GM18511 (cell line): ENCODE measurements around the gene ADAM15.

ENCODE experiments used
- ATAC-seq: cut with Tn5 transposase; IDR thresholded peaks from one replicate; pipeline ENCODE4 v1.9.1; 2021; ENCODE audit warnings: mild to moderate bottlenecking, moderate library complexity; ENCODE audit not compliant: unreplicated experiment

ADAM15 gene

GRCh38 chr1:155050560-155051341 is at the start of gene ADAM15:
ADAM15 (plus strand) TSS chr1:155051316; CDS start chr1:155051387, 71 bp downstream.
- ATAC-seq = peak; percentile 76

GRCh38 chr1:155001425-155001674 is 49.8 kb upstream of the ADAM15 start:
- ATAC-seq = no peak

- ATAC-seq = peak; percentile 51
These were observed 49.2 kb upstream of the ADAM15 start for GRCh38 chr1:155001675-155002463.

- no peak for ATAC-seq
These were observed 48.5 kb upstream of the ADAM15 start, which contains the start of gene ZBTB7B for GRCh38 chr1:155002464-155003226. ZBTB7B (plus strand) TSS chr1:155002802; CDS start chr1:155014661, 11,859 bp downstream.

GRCh38 chr1:155003227-155003765 is 47.8 kb upstream of the ADAM15 start:
- no peak for ATAC-seq

- ATAC-seq = no peak
These were observed 47.3 kb upstream of the ADAM15 start for GRCh38 chr1:155003766-155004351.

- no peak for ATAC-seq
These were observed 46.6 kb upstream of the ADAM15 start for GRCh38 chr1:155004352-155005075.

- ATAC-seq = no peak
These were observed 45.8 kb upstream of the ADAM15 start for GRCh38 chr1:155005076-155006011.

- ATAC-seq = no peak
These were observed 44.5 kb upstream of the ADAM15 start for GRCh38 chr1:155006601-155007101.

- no peak for ATAC-seq
These were observed 43.8 kb upstream of the ADAM15 start for GRCh38 chr1:155007251-155007828.

- ATAC-seq = no peak
These were observed 42.8 kb upstream of the ADAM15 start for GRCh38 chr1:155008015-155008941.

- ATAC-seq = no peak
These were observed 41.9 kb upstream of the ADAM15 start for GRCh38 chr1:155009221-155009711.

- no peak for ATAC-seq
These were observed 41.4 kb upstream of the ADAM15 start for GRCh38 chr1:155009742-155010141.

GRCh38 chr1:155010211-155010918 is 40.8 kb upstream of the ADAM15 start:
- no peak for ATAC-seq

- no peak for ATAC-seq
These were observed 40.1 kb upstream of the ADAM15 start for GRCh38 chr1:155011004-155011416.

- ATAC-seq = no peak
These were observed 39.6 kb upstream of the ADAM15 start for GRCh38 chr1:155011437-155012025.
